ENCODE data around the gene MESP2.

Gene MESP2

DNA sequence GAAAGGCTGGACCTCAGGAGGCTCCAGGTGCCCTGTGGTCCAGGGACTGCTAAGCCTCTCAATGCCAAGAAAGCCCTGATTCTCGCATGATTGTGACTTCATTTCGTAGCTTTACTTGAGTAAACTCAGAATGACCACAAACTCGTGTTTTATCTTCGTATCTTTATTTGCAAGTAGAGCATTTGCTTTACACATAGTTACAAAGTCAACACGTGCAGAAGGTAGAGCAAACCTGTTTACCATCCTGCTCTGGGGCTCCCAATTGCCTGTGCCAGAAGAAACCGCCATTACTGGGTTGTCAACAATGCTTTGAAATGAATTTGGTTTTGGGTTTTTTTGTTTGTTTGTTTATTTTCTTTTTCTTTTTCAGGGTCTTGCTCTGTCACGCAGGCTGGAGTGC, 19.2 kb upstream of the MESP2 start:
- no peak for DNase-seq

DNA sequence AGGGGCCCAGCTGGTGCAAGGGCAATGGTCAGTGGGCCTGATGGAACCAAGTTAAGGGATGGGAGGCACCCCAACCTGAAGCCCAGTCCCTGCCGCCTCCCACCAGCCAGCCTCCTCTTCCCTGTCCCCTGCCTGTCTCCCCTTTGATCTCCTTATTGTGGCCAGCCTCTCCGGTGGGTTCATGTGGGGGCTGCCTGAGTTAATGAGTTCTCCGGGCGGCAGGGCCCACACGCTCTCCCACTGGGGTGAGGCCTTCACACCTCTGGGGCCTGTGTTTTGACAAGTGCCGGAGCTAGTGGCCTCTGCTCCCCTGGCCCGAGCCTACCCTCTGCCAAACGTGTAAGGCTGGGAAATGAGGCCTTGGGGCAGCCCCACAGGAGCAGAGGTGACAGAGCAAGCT, 17.8 kb upstream of the MESP2 start:
- DNase-seq: no peak

DNA sequence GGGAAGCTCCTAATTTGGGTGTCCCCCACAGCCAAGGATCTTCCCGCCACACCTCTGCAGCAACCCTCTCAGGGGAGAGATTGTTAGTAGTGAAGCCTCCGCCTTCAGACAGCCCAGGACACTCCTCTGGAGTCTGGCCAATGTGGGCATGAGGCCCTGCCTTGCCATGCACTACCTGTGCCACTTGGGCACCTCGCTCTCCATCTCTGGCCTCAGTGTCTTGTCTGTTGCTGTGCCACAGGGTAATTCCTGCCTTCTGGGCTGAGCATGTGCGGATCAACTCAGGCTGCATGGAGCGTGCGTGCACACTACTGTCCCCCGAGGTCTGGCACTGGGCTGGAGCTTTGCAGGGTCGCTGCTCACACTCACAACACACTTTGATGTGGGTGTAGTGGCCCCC, 17.2 kb upstream of the MESP2 start:
- no peak for DNase-seq

DNA sequence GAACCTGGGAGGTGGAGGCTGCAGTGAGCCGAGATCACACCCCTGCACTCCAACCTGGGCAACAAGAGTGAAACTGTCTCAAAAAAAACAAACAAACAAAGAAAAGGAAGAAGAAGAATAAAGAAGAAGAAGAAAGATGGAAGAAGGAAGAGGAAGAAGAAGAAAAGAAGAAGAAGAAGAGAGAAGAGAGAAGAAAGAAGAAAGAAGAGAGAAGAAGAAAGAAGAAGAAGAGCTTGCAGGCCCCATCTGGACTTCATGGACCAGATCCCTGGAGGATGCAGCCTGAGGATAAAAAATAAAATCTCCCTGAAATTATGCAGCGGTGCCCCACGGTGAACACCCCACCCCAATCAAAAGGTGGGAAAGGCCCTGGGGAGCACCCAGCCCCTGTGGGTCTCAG, 16.3 kb upstream of the MESP2 start:
- DNase-seq: no peak

DNA sequence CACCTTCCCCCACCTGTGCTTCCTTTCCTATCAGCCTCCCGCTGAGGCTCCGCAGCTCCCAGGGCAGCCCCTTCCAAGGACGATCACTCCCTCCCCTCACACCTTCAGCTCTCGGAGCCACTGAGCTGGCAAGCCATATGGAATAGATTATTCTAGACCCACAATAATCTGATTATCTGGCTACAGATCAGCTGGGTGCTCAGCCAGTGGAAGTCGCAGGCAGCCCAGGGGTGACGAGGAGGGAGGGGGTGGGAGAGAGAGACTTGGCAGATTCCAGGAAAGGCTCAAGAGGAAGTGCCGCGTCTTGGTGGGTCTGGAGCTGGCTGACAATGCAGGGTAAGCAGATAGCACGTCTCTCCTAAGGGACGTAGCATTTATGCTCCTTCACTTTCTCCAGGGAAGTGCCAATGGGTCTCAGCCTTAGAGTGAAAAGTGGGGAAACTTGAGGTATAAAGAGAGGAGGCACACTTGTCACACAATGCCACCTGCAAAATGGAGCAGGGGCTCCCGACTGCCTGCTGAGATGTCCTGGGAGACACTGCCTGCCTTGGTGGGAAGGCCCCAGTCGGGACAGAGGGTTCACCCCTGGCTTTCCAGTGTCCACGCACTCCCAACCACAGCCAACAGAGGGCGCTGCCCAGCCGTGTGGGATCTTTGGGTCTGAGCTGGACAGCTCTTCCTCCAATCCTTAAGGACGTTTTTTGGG, 15.7 kb upstream of the MESP2 start:
- DNase-seq: peak; percentile 63 to 65

DNA sequence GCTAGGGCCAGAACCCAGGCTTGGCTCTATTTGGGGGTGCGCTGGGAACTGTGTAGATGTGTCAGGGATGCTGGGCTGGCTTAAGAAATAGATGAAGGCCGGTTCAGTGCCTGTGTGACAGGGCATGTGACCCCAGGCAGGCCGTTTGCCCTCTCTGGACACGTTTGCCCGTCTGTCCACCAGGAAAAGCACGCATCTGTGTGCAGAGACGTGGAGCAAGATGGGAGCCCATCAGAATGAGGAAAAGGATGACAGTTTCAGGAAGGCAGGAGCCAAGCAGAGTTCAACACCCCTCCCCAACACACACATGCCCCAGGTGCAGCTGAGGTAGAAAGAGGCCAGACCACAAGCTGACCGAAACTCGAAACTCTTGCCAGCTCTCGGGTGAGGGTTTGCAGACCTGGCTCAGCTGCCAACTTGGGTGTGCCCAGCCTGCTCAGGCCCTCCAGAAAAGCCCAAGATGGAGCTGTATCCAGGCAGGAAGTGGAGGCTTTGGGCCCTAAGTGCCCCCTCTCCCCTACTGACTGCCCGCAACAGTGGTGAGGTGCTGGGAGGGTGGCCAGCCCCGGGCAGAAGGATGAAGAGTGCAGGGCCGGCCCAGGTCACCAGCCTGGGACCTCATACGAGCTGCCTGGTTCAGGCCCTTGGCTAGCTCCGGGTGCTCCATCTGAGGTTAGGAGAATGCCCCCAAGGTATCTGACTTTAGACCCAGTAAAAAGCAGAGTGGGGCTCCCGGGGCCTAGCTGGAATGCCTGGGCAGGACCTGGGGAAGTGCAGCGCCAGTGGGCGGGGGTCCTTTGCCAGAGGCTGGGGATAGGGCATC, 14.9 kb upstream of the MESP2 start:
- DNase-seq: no peak

DNA sequence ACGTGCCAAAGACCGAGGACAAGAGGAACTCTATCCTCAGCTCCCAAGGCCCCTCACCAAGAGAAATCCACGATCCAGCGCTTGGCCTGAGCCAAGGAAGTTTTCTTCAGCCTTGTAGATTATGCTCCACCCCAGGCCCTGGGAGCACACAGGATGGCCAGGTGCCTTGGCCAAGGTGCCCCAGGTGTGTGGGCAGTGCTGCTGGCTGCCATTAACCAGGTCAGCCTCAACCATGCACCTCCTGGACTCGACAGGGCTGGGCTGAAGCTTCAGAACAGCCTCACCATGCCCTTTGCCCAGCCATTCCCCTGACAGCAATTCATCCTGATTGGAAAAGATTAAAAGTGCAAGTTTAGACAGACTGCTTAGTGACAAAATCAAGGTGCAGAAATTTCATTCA, 14.2 kb upstream of the MESP2 start:
- no peak for DNase-seq

DNA sequence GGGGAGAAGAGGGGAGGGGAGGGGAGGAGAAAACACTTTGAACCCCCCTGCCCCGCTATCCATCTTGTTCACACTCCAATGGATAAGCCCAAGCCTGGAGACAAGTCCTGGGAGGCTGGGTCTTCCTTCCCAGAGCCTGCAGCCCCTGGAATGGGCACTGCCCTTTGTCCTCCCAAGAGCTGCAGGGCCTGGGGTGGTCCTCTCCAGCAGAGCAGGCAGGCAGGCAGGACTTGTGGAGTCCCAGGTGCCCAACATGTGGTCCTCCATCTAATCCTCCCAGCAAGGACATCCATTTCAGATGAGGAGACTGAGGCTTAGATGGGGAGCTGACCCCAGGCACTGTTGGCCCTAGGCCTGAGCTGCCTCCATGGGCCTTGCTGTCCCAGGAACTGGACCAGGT, 10.4 kb upstream of the MESP2 start:
- DNase-seq: no peak

DNA sequence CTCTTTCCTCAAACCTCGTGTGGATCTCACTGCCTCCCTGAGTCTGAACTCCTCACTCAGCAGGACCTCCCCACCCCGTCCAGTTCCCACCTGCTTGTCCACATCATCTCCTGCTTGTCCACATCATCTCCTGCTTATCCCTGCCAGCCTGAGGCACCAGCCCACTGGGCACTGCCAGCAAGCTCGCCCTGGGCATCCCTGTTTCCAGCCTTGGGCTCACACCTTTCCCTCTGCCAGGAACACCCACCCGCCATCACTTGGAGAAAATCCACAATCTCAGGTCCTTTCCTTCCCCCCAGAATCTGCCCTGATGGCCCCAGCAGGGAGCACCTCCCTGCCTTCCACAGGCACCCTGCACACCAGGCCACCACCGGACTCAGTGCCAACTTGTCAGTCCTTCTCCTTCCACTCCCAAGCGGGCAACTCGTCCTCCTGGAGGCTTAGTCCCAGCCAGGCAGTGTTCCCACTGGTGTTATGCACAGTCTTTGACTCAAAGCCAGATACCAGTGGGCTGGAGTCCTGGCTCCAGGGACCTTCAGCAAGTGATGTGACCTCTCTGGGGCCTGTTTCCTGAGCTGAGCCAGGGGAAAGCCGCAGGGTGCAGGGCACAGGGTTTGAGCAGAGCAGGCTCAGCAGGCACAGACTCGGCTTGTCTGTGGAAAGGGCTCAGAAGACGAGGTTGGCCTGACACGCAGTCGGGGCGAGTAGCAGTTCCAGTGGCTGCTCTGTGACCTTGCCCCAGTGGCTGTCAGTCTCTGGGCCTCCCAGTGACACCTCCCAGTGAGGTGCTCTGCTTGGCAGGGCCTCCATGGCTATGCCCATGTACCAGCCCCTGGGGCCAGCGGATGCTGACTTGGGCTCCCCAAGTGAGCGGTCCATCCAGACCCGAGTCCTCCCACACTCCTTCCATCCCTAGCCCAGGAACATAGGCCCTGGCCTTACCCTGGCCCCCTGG, 9.5 kb upstream of the MESP2 start:
- no peak for DNase-seq

DNA sequence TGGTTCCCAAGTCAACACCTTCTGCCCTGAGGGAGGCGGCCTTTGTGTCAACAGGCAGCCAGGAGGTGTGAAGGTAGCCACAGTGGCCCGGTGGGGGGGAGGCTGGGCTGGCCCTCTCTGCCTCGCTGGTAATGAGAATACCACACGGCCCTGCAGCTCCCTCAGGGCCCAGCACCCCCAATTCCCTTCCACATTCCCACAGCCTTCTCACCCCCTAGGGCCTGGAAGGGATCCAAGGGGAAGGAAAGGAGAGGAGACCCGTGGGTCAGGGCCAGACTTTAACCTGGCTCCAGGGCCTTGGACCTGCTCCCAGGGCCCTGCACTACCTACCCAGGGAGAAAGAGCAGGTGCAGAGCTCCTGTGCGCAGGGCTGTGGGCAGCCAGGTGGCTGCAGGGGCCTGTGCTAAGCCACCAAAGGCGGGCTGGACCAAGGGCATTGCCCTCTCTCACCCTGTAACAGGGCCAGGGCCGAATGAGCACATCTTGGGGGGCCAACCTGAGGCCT, 8.7 kb upstream of the MESP2 start:
- no peak for DNase-seq

DNA sequence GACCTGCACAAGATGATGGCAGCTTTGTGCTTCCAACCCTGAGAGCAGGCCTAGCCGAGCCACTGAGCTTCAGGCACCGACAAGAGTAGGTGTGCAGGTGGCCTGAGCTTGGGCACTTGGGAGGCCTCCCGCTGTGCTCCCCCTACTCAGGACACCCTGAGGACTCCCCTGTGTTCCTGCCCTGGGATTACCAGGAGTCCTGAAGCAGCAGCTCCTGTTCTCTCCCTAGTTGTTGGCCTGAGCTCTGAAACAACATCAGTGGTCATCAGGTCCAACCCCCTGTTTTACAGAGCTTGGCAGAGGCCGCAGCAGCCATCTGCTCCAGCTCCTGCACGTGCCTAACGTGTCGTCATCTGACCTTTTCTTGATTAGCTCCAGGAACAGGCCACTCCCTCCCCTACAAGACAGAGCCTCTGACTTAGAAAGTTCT, 8.0 kb upstream of the MESP2 start:
- DNase-seq: no peak

DNA sequence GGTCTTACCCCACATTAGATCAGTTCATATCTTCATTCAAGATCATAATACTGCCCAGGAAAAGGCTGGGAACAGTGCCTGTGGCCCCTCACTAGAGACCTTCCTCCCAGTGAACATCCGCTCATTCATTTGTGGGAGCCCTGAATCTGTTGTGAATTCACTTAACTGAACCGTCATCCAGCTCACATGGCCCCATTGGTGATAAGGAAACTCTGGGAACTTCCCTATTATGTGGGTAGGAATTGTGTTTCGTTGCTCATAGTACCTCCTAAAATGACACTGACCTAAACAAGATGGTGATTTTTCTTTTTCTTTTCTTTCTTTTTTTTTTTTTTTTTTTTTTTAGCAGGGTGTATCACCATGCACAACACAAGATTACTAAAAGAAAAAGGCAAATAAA, 6.8 kb upstream of the MESP2 start:
- DNase-seq: no peak

DNA sequence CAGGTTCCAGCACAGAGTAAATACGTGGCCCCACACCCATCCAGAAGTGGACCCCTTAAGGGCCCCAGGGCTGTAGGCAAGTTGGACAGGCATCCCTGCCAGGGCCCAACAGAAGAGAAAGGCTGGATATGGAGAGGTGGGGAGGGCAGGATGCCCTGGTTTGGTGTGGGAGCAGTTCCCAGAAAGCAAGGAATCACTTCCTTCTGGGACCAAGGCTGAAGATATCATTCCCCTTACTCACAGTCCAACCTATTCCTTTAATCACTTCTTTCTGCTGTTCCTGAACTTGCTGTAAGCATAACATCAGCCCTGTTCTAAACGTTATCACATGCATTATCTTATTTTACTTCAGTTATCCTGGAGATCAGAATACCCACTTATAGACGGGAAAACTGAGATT, 6.1 kb upstream of the MESP2 start:
- no peak for DNase-seq

DNA sequence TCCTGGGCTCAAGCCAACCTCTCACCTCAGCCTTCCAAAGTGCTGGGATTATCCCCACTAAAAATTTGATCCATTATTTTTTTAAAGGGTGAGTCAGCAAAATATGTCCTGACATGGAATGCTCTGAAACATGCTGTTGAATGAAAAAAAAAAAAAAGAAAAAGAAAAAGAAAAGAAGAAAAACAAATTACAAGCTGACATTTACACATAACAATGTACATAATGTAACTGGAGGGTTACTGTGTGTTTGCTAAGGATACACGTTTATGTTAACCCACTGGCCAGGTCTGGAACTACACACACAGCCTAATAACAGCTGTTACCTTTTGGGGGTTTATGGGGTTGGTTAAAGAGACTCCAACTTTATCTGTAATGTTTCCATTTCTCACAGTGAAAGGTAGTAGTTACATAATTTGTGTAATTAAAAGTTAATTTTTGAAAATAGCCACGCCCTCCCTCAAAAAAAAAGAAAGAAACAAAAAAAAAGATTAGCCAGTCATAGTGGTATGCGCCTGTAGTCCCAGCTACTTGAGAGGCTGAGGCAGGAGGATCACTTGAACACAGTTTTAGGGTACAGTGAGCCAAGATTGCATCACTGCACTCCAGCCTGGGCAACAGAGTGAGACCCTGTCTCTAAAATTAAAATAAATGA, 3.1 kb upstream of the MESP2 start:
- no peak for DNase-seq

DNA sequence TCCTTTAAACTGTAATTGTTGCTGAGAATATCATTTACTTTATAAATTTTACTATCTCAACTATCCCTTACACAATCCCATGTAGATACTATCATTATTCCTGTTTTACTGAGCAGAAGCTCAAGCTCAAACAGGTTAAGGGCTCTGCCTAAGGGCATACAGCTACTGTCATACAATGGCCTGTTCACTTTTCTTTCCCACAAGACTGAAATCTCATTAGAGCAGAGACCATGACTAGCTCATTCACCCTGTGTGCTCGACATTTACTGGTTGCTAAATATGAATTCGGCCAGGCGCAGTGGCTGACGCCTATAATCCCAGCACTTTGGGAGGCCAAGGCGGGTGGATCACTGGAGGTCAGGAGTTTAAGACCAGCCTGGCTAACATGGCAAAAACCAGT, 1.6 kb upstream of the MESP2 start:
- no peak for DNase-seq

DNA sequence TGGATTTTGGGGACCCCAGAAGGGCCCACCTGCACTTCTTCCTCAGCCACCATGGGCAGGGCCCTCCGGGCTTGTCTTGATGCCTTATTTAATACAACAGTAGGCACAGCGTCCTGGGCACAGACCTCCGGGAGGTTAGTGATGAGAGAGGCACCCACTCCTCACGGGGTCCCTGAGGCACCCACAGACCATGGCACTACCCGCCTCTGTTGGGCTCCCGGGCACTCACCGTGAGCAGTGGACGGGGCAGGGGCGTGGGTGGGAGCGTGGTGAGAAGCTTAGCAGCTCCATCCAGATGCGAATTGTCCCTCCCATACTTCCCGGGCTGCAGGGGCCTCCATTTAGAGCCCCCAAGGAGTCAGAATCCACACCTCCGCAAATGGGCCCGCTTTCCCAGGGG, 317 bp upstream of the MESP2 start:
- no peak for DNase-seq

DNA sequence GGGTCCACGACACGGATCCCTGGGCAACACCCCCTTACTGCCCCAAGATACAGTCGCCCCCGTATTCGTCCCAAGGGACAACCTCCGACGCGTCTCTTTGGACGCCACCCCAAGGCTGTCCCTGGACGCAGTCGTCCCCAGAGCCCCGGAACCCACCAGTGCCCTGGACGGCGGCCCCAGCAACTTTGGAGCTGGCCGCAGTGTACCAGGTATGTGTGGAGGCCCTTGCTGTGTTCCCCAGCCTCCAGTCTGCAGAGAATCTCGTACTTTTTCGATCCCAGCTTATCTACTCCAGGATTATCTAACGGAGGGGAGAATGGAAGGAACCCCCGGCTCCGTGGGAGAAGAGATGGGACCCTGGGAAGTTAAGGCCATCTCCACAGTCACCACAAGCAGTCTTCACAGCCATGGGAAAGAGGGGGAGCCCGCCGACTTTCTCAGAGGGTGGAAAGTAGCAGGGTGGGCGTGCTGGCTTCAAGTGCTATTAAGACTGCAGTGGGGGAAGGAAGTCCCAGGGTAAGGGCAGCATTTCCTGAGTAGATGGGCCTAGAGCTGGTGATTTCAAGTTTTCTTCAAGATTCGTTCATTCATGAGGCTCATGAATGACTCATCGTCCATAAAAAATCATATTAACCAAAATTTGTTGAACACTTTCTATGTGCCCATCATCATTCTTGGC, 1.1 kb downstream of the MESP2 start:
- DNase-seq: no peak

DNA sequence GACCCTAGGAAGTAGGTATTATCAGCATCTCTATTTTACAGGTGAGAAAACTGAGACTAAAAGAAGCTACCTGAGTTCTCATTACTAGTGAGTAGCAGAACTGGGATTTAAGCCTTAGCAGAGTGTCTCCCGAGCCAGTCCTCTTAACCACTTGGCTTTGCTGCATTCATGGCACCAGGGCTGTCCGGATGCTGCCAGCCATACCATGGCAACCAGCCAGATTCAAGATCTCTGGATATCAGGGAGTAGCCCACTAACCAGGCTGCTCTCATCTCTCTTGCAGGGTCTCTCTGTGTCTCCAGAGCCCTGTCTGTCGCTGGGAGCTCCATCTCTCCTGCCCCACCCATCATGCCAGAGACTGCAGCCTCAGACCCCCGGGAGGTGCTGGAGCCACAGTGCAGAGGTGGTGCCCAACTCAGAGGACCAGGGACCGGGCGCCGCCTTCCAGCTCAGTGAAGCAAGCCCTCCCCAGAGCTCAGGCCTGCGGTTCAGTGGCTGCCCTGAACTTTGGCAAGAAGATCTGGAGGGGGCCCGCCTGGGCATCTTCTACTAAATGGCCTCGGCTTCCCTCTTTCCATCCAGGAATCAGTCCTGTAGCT, 1.7 kb downstream of the MESP2 start:
- DNase-seq: no peak

DNA sequence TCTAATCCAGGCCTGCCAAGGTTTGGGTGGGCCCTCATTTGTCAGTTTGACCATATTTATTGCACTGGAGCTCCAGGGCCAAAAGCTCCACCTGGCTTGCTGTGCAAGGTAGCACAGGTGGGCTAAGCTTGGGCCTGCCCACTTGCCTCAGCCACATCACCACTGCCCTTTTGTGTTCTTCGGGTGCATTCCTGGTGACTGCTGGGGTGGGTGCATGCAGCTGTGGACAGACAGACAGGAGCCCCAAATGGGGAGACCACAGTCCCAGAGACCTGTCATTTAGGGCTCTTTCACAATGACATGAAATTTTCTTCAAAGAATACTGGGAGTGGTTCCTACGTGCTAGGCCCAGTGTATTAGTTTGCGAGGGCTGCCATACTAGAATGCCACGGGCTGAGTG, 2.7 kb downstream of the MESP2 start:
- no peak for DNase-seq

DNA sequence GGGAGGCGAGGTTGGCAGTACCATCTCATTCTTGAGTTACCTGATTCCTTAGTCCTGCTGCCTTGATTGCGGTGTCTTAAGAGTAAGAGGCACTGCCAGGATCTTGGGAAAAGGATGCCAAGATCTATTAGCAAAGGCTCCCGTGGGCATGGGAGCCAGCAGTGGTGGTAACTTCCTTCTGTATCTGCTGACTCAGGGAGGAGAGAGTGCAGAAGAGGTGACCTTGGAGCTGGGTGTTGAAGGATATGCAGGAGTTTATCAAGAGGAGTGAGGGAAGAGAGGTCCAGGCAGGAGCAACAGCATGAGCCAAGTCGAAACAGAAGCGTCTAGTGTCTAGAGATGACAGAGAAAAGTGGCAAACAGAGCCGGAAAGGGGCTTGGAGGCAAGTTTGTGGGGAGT, 4.5 kb downstream of the MESP2 start:
- no peak for DNase-seq

DNA sequence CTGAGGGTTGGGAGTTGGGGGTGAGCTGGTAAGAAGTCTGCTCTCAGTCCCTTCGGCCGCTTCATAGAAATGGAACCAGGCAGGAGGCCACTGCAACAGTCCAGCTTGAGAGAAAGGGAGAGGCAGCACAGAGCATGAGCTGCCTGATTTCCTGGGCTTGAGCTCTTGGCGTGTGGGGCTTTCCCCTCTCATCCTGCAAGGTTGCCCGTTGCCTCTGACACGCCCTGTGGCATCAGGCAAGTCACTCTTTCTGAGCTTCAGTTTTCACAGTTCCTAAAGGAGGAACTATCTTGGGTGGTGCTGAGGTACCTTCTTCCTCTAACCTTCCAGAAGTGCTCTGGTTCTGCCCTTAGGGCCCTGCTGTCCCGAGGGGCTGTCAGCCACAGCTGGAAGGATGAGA, 4.9 kb downstream of the MESP2 start:
- peak; percentile 14 to 61 for DNase-seq
